Neural progenitor cell (in vitro differentiated cells): ENCODE results near the gene SPTBN4.

Source experiments
- CTCF ChIP-seq: fragments of 200-600 bp; sonication (generic); IDR thresholded peaks from 2 replicates; pipeline ENCODE4 v1.5.1; 2017; ENCODE audit warnings: antibody characterized with exemption, mild to moderate bottlenecking
- EZH2 ChIP-seq: fragments of 200-600 bp; sonication (generic); IDR thresholded peaks from 2 replicates; pipeline ENCODE4 v1.6.1; 2017; ENCODE audit warnings: antibody characterized with exemption, mild to moderate bottlenecking, moderate library complexity

GRCh38 chr19:40424637-40425449 lies 42.0 kb upstream of the SPTBN4 start:
- TF ChIP-seq EZH2 (no peak), CTCF (no peak)
